Measurements from ENCODE around the gene SLC15A3. TPM values are rescaled to one million over a fixed set of nuclear protein-coding genes. Genes with fewer than 3 reads are reported as not detected.
A peak's percentile ranks its signal among the peaks of the same experiment; 100 is the strongest.

SLC15A3 gene
- total and polyA plus RNA-seq, 3 donors from 2014 or later, result 8.0 to 24.4 (median 9.3) TPM

- no peaks in the 10 kb centered on the region for H3K27me3 ChIP-seq
- DNase-seq, result no peak
- intact Hi-C loops (cut with DNase I; ENCODE audit: low total_unique reads), result no loop called here
- H3K9me3 ChIP-seq, result no peaks in the 10 kb centered on the region
- peaks cover 11% of the 10 kb centered on the region for H3K4me1 ChIP-seq
- no peak overlapping the region for H3K4me3 ChIP-seq
- TF ChIP-seq POLR2A (IDR thresholded peaks at IDR 0.05) (no peak), CTCF (IDR thresholded peaks at IDR 0.05) (no peak)
- H3K27ac ChIP-seq, result no peak overlapping the region
- no peaks in the 10 kb centered on the region for H3K36me3 ChIP-seq (ENCODE audit: low read depth, missing control alignments)
- WGBS, 2 donors, result 73 to 81% methylated on average over 7 of the region's 7 CpGs
These were observed 42.6 kb upstream of the SLC15A3 start for GRCh38 chr11:60994541-60995080.

- intact Hi-C loops (cut with DNase I; ENCODE audit: low total_unique reads), result no loop called here
- Histone ChIP-seq H3K4me3 (no peak overlapping the region), H3K9me3 (no peaks in the 10 kb centered on the region), H3K27ac (no peak overlapping the region), H3K36me3 (ENCODE audit: low read depth, missing control alignments) (no peaks in the 10 kb centered on the region), H3K4me1 (peaks cover 11% of the 10 kb centered on the region), H3K27me3 (no peaks in the 10 kb centered on the region)
- no peak for TF ChIP-seq CTCF (IDR thresholded peaks at IDR 0.05)
- TF ChIP-seq POLR2A (IDR thresholded peaks at IDR 0.05), result no peak
- no peak for DNase-seq
- WGBS, 2 donors, result 53 to 69% methylated on average over 7 of the region's 7 CpGs
These were observed 41.6 kb upstream of the SLC15A3 start for GRCh38 chr11:60993615-60994014.

GRCh38 chr11:60992842-60993409, 41.0 kb upstream of the SLC15A3 start:
- TF ChIP-seq POLR2A (IDR thresholded peaks at IDR 0.05), result no peak
- no peak for TF ChIP-seq CTCF (IDR thresholded peaks at IDR 0.05)
- 40 to 60% methylated on average over 3 to 5 of the region's 5 CpGs for WGBS, 2 donors
- Histone ChIP-seq H3K4me1 (peaks cover 11% of the 10 kb centered on the region), H3K27me3 (no peaks in the 10 kb centered on the region), H3K27ac (no peak overlapping the region), H3K36me3 (ENCODE audit: low read depth, missing control alignments) (no peaks in the 10 kb centered on the region), H3K9me3 (no peaks in the 10 kb centered on the region), H3K4me3 (no peak overlapping the region)
- peak; percentile 52 for DNase-seq
- intact Hi-C loops (cut with DNase I; ENCODE audit: low total_unique reads), result no loop called here

DNA sequence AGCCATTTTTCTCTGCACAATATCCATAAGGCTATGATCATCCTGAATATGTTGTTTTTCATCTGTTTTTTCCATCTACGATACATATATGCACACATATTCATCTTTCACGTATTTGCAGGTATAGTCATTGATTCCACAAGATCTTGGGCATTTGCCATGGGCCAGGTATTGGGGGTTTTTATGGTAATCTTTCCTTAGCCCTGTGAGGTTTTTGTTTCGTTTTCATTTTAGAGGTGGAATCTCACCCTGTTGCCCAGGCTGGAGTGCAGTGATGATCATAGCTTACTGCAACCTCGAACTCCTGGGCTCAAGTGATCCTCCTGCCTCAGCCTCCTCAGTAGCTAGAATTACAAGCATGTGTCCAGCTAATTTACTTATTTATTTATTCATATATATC, 39.5 kb upstream of the SLC15A3 start:
- intact Hi-C loops (cut with DNase I; ENCODE audit: low total_unique reads), result no loop called here
- H3K27ac ChIP-seq, result no peak overlapping the region
- H3K4me1 ChIP-seq, result peaks cover 11% of the 10 kb centered on the region
- H3K36me3 ChIP-seq (ENCODE audit: low read depth, missing control alignments), result no peaks in the 10 kb centered on the region
- WGBS, 2 donors, result 86 to 92% methylated on average over 4 of the region's 4 CpGs
- H3K9me3 ChIP-seq, result no peaks in the 10 kb centered on the region
- H3K27me3 ChIP-seq, result no peaks in the 10 kb centered on the region
- no peak for DNase-seq
- H3K4me3 ChIP-seq, result no peak overlapping the region
- TF ChIP-seq CTCF (IDR thresholded peaks at IDR 0.05), result no peak
- TF ChIP-seq POLR2A (IDR thresholded peaks at IDR 0.05), result no peak

GRCh38 chr11:60989093-60989650, 37.2 kb upstream of the SLC15A3 start:
- Histone ChIP-seq H3K27me3 (no peaks in the 10 kb centered on the region), H3K36me3 (ENCODE audit: low read depth, missing control alignments) (no peaks in the 10 kb centered on the region), H3K4me1 (peaks cover 11% of the 10 kb centered on the region), H3K4me3 (no peak overlapping the region), H3K27ac (no peak overlapping the region), H3K9me3 (no peaks in the 10 kb centered on the region)
- intact Hi-C loops (cut with DNase I; ENCODE audit: low total_unique reads), result no loop called here
- DNase-seq, result no peak
- no peak for TF ChIP-seq CTCF (IDR thresholded peaks at IDR 0.05)
- no peak for TF ChIP-seq POLR2A (IDR thresholded peaks at IDR 0.05)
- 65 to 80% methylated on average over 12 of the region's 12 CpGs for WGBS, 2 donors
